Mammary epithelial cell (primary cell): ENCODE results near the gene MYOZ2.

Experiments used
- CTCF ChIP-seq, 2 donors: IDR thresholded peaks in 1 of 2; conservative IDR thresholded peaks in 1 of 2; 2 replicates each; pipeline ENCODE4 v1.5.1; 2011 to 2012; ENCODE audit warnings: inconsistent platforms in 2 of 2, low read length in 2 of 2, mild to moderate bottlenecking in 2 of 2, control low read depth in 1 of 2, low read depth in 1 of 2; ENCODE audit not compliant: insufficient read depth in 1 of 2; ENCODE audit errors: extremely low read depth in 1 of 2
- EZH2 ChIP-seq: IDR thresholded peaks from 2 replicates; pipeline ENCODE4 v1.6.1; 2012; ENCODE audit warnings: low read length, inconsistent platforms, borderline replicate concordance

GRCh38 chr4:119212964-119213606 is 77.5 kb downstream of the MYOZ2 start:
- no peak for TF ChIP-seq EZH2
- TF ChIP-seq CTCF (conservative IDR thresholded peaks at IDR 0.05 in 1 of 2, IDR thresholded peaks at IDR 0.05 in 1 of 2; ENCODE audit: extremely low read depth in 1 of 2, insufficient read depth in 1 of 2, low read depth in 1 of 2, low read length in 2 of 2), result peak in 1 of 2 donors; percentile 37
